ENCODE results near the gene AATK.

GRCh38 chr17:81090361-81091136, 75.5 kb downstream of the AATK start:
- TF ChIP-seq CTCF (conservative IDR thresholded peaks at IDR 0.05) (no peak), ZFX (IDR thresholded peaks at IDR 0.05) (no peak)

Data from C4-2B (cell line).